GM13976 (cell line): ENCODE results near the gene MCM9.
A peak's percentile ranks its signal among the peaks of the same experiment; 100 is the strongest.

Experiments used
- DNase-seq: peaks from one replicate; pipeline ENCODE4 v3.0.0; 2012; ENCODE audit warnings: low spot score
- in situ Hi-C: fragments of 300-500 bp; cut with MboI; formaldehyde crosslinking; loops from one replicate; pipeline ENCODE4 v1.12.0; 2022; ENCODE audit warnings: low sequenced_read_pairs, mixed read lengths, inconsistent platforms; ENCODE audit not compliant: unreplicated experiment
- TF ChIP-seq, protein P1 (sequence below): IDR thresholded peaks from 2 replicates; pipeline ENCODE4 v1.5.1; 2012; ENCODE audit warnings: borderline replicate concordance, mild to moderate bottlenecking; ENCODE audit not compliant: insufficient read depth; ENCODE audit errors: extremely low read depth, missing control alignments, control extremely low read depth

The MCM9 gene

DNA sequence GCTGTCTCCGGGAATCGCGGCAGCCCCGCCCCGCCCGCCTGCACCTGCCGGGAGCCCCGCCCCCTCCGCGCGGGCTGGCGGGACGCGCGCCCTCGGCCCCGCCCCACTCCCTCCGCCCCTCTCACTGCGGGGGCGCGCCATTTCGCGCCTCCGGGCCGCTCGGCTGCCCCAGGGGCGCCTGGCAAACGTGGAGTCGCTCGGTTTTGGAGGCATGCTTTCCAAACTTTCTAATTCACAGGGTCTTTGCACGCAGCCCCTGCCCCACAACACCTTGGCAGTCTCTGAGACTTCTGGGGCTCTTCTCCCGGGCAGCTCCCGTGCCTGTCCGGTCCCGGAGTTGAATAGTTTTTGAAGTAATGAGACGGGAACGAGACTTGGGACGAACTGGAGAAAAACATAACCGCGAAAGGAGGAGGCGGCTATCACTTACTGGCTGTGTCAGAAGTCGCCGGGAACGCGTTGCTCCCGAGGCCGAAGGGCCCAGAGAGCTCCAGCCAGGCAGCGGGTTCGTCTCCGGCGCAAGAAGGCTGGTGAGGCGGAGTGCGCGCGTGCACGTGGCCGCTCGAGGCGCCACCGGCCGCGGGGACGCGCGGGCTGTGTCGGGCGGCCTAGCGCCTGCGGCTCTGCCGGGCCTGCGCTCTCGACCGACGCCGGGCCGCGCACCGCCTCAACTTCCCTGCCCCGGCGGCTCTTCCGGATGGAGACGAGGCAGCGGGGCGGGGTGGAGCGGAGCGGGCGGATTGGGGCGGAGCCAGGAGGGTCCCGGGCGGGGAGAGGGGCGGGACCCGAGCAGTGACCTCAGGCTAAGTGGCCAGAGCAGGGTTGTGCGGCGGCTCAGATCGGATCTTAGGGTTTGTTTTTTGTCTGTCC lies at the start of gene MCM9:
MCM9 (minus strand) TSS at position 699 of the 870 bp plus-strand sequence. CDS start 3,436 bp downstream, outside the sequence.
- in situ Hi-C loops: no loop called here
- TF ChIP-seq, protein P1, sequence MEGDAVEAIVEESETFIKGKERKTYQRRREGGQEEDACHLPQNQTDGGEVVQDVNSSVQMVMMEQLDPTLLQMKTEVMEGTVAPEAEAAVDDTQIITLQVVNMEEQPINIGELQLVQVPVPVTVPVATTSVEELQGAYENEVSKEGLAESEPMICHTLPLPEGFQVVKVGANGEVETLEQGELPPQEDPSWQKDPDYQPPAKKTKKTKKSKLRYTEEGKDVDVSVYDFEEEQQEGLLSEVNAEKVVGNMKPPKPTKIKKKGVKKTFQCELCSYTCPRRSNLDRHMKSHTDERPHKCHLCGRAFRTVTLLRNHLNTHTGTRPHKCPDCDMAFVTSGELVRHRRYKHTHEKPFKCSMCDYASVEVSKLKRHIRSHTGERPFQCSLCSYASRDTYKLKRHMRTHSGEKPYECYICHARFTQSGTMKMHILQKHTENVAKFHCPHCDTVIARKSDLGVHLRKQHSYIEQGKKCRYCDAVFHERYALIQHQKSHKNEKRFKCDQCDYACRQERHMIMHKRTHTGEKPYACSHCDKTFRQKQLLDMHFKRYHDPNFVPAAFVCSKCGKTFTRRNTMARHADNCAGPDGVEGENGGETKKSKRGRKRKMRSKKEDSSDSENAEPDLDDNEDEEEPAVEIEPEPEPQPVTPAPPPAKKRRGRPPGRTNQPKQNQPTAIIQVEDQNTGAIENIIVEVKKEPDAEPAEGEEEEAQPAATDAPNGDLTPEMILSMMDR: no peak

DNA sequence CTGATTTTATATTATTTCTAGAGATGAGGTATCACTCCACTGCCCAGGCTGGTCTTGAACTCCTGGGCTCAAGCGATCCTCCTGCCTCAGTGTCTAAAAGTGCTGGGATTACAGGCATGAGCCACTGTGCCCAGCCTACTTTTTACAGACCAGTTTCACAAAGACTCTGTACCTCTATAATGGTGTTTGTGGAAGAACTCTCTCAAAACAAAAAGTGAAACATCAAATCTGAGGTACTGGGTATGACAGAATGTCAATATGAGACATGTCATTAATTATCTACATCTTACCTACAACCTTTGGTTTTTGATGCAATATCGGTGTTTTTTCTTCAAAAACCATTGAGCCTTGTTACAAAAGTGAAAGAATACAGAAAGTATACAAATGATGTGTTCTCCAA lies 49.4 kb upstream of the MCM9 start:
- TF ChIP-seq, protein P1: no peak
- DNase-seq: no peak
- in situ Hi-C loops: no loop called here

More for the DNA sequence above, at the start of gene MCM9:
- peak; percentile 96 for DNase-seq

DNA sequence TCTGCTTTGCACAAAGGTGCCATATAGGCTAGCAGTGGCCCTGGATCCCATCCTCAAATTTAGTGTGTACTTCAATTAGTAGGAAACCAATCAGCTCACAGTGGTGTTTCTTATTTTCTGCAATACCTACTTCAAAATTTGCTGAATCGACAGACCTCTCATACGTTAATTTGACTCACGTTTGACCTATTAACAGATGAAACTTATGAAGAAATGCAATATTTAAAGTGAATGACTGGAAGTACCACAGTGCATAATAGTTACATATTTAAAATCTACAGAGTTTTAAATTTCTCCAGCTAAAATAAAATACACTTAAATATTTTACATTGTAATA lies 47.6 kb upstream of the MCM9 start:
- TF ChIP-seq, protein P1: no peak
- DNase-seq: no peak
- in situ Hi-C loops: no loop called here

DNA sequence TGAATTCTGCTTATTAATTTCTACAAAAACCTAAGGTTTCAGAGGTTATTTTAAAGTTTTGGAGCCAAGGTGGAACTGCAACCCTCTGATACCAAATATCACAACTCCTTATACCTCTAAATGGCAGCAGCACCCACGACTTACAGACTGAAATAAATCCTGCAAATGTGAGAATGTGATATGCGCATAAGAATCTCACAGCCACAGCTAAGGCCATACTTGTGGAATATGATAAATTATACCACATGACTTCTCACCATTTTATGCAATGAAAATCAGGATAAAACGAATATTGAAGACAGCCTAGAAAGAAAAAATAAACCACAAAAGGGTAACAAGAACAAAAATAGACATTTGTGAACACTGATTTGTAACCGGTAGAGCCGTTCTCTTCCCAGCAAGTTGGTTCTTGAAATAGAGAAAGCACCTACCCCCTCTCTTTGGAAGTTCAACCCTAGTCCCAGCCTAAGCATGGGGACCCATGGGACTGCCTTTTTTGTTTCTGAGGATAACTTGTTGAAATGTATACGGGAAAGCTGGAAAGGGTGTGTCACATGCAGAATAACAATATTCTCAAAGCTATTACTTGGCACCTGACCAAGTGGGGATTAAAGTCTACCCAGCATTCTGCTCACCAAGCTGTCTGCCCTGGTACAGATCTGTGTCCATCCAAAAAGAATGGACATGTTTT lies 47.1 kb upstream of the MCM9 start:
- TF ChIP-seq, protein P1: no peak
- in situ Hi-C loops: no loop called here
- no peak for DNase-seq

DNA sequence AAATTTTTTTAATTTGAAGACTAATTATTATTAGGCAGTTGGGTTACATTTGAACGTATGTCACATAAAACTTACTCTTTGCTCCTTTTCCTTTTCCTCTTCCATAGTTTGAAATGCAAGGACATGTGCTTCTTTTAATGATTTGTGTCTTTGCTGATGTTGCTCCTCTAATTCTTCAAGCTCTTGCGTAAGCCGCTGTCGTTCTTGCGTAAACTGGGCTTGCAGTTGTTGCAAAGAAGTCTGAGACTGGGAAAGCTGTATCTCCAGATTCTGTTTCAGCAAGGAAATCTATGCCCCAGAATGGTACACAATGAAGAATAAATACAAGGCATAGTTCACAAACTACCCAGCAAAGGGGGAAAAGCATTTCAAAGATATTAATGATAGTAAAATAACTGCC lies 45.1 kb upstream of the MCM9 start:
- DNase-seq: no peak
- in situ Hi-C loops: no loop called here
- TF ChIP-seq, protein P1: no peak

DNA sequence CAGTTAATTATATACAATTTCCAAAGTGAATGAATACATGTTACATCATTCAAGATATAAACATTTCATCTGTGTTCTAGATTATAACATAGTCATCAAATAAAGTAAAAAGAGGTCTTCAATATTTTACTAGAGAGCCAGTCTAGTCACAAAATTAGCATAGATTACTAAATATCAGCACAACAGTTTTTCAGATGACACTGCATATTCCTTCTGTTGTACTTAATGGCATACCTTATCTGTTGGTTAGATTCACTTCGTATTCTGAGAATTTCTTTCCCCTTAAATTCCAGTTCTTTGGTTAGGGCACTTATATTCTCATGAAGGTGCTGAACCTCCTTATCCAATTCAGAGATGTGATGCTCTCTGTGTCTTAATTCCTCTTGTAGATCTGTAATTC lies 39.8 kb upstream of the MCM9 start:
- TF ChIP-seq, protein P1: no peak
- in situ Hi-C loops: no loop called here
- no peak for DNase-seq
